ENCODE measurements around the gene ZNF560. TPM values are rescaled to one million over a fixed set of nuclear protein-coding genes. Genes with fewer than 3 reads are reported as not detected.

Gene ZNF560
- total and polyA plus RNA-seq, 8 donors, result not detected

GRCh38 chr19:9456018-9456689, 42.3 kb downstream of the ZNF560 start:
- no peak for DNase-seq
- 66 to 94% (median 81%) methylated on average over 12 to 13 of the region's 13 CpGs for WGBS, 5 donors
- intact Hi-C loops (cut with DNase I; ENCODE audit: low total_unique reads), result no loop called here

GRCh38 chr19:9453953-9454352, 44.5 kb downstream of the ZNF560 start:
- Histone ChIP-seq H3K4me1 (no peaks in the 10 kb centered on the region), H3K9me3 (peaks cover 59 to 99% (median 87%) of the 10 kb centered on the region in 4 donors), H3K27ac (no peak overlapping the region), H3K36me3 (no peaks in the 10 kb centered on the region), H3K27me3 (no peaks in the 10 kb centered on the region), H3K4me3 (no peak overlapping the region)
- 89 to 92% (median 91%) methylated on average over 4 of the region's 4 CpGs for WGBS, 5 donors
- intact Hi-C loops (cut with DNase I; ENCODE audit: low total_unique reads), result no loop called here
- DNase-seq, result no peak
- TF ChIP-seq POLR2AphosphoS5 (IDR thresholded peaks at IDR 0.05) (no peak), POLR2A (IDR thresholded peaks at IDR 0.05) (no peak), CTCF (IDR thresholded peaks at IDR 0.05) (no peak), EP300 (IDR thresholded peaks at IDR 0.05) (no peak)

More at GRCh38 chr19:9456018-9456689, 42.3 kb downstream of the ZNF560 start:
- H3K27me3 ChIP-seq, result no peaks in the 10 kb centered on the region
- no peaks in the 10 kb centered on the region for H3K4me1 ChIP-seq
- H3K4me3 ChIP-seq, result no peak overlapping the region
- TF ChIP-seq POLR2A (IDR thresholded peaks at IDR 0.05), result no peak
- TF ChIP-seq EP300 (IDR thresholded peaks at IDR 0.05), result no peak
- no peak for TF ChIP-seq CTCF (IDR thresholded peaks at IDR 0.05)
- TF ChIP-seq POLR2AphosphoS5 (IDR thresholded peaks at IDR 0.05), result no peak
- peaks cover 0 to 7% (median 0%) of the 10 kb centered on the region in 4 donors for H3K36me3 ChIP-seq
- no peak overlapping the region for H3K27ac ChIP-seq
- H3K9me3 ChIP-seq, result peaks cover 54 to 99% (median 87%) of the 10 kb centered on the region in 4 donors

DNA sequence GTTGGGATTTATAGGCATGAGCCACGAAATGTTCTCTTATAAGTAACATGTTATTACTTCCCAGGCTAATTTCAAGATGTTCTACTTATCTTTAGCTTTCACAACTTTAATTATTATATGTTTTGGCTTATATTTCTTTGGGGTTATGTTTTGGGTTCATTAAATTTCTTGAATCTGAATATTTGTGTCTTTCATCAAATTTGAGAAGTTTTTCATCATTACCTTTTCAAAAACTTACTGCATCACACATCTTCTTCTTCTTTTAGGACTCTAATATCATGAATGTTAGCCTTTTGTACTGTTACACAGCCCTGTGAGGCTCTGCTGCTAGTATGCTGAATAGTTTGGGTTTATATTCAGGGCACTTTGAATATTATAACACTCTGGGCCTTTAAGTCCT, 53.4 kb downstream of the ZNF560 start:
- intact Hi-C loops (cut with DNase I; ENCODE audit: low total_unique reads), result no loop called here
- no peaks in the 10 kb centered on the region for H3K36me3 ChIP-seq
- no peaks in the 10 kb centered on the region for H3K4me1 ChIP-seq
- H3K4me3 ChIP-seq, result no peak overlapping the region
- TF ChIP-seq POLR2A (IDR thresholded peaks at IDR 0.05) (no peak), POLR2AphosphoS5 (IDR thresholded peaks at IDR 0.05) (no peak), CTCF (IDR thresholded peaks at IDR 0.05) (no peak), EP300 (IDR thresholded peaks at IDR 0.05) (no peak)
- no peak overlapping the region for H3K27ac ChIP-seq
- H3K27me3 ChIP-seq, result no peaks in the 10 kb centered on the region
- no peak for DNase-seq
- H3K9me3 ChIP-seq, result peaks cover 22 to 76% (median 52%) of the 10 kb centered on the region in 4 donors
- 79 to 90% (median 85%) methylated on average over 1 of the region's 1 CpG for WGBS, 5 donors

DNA sequence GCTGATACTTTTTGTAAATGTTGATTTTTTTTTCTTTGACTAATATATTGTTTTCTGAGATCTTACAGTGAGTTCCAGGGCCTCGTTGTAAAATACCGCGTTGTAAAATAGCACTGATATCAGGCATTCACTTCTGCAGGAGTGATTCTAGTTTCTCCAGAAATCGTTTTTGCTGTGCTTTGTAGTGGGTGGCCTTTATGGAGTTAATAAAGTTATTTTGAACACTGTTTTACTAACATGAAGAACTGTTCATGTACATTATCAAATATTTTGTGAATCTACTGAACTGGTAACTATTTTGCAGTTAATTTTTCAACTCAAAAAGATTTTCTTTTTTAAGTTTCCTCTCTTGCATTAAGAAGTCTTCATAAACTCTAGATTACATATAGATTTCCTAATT, 62.1 kb downstream of the ZNF560 start:
- H3K4me3 ChIP-seq, result peak overlapping the region in 1 of 4 donors; percentile 70
- no peak overlapping the region for H3K27ac ChIP-seq
- H3K9me3 ChIP-seq, result no peaks in the 10 kb centered on the region
- TF ChIP-seq POLR2A (IDR thresholded peaks at IDR 0.05) (no peak), POLR2AphosphoS5 (IDR thresholded peaks at IDR 0.05) (no peak), CTCF (IDR thresholded peaks at IDR 0.05) (no peak), EP300 (IDR thresholded peaks at IDR 0.05) (no peak)
- no peaks in the 10 kb centered on the region for H3K27me3 ChIP-seq
- no peak for DNase-seq
- peaks cover 16 to 29% (median 22%) of the 10 kb centered on the region in 4 donors for H3K4me1 ChIP-seq
- H3K36me3 ChIP-seq, result peaks cover 5 to 26% (median 23%) of the 10 kb centered on the region in 4 donors
- 79 to 88% (median 84%) methylated on average over 4 of the region's 4 CpGs for WGBS, 5 donors
- intact Hi-C loops (cut with DNase I; ENCODE audit: low total_unique reads), result no loop called here
